HCT116 (cell line): Measurements from ENCODE around the gene RPL38. TPM values are rescaled to one million over a fixed set of nuclear protein-coding genes. Genes with fewer than 3 reads are reported as not detected.

Experiments
- ATAC-seq: fragments of 200-7000 bp; cut with Tn5 transposase; 2 replicates; pipeline ENCODE4 v1.9.1; 2020; ENCODE audit warnings: mild to moderate bottlenecking, moderate library complexity
- BruUV-seq: library from RNA; stranded (reverse); fragments of 400-500 nt; replicated peaks from 2 replicates; lab custom pipeline; 2021; lab: Mats Ljungman, UMichigan
- CTCF ChIA-PET: fragments of 300-600 bp; sonication (Branson Sonifier 250); formaldehyde crosslinking; loops from one replicate; lab custom pipeline; 2021; ENCODE audit warnings: antibody characterized with exemption; lab: Charles Lee
- POLR2A ChIA-PET: fragments of 300-600, 350-600 bp; sonication (Branson Sonifier 250); formaldehyde crosslinking; loops from one replicate; lab custom pipeline; 2021; ENCODE audit warnings: antibody characterized with exemption; lab: Charles Lee
- RAD21 ChIA-PET, 2 experiments: fragments of 300-600 bp; sonication (Branson Sonifier 250); formaldehyde crosslinking; loops; one replicate each; lab custom pipeline; 2023; ENCODE audit warnings: low total read pairs in 2 of 2; ENCODE audit not compliant: uncharacterized antibody in 2 of 2, unreplicated experiment in 2 of 2, low non-redundant PET in 1 of 2; lab: Charles Lee
- DNase-seq: peaks from one replicate; pipeline ENCODE4 v3.0.0-alpha.2; 2010; ENCODE audit warnings: low read depth, low spot score
- H2AFZ ChIP-seq: fragments of 200-600 bp; shearing (Covaris generic), sonication (generic); 2 replicates; pipeline ENCODE4 v1.6.1; 2017; ENCODE audit warnings: low read depth, mixed run types, mixed read lengths, antibody characterized with exemption, low read length; ENCODE audit not compliant: poor library complexity, severe bottlenecking
- H3K27ac ChIP-seq: 2 replicates; pipeline ENCODE4 v1.5.1; 2012; ENCODE audit warnings: low read depth, low read length
- H3K27me3 ChIP-seq: fragments of 200-600 bp; sonication (generic); 2 replicates; pipeline ENCODE4 v1.6.1; 2016; ENCODE audit warnings: mixed run types, low read length, mixed read lengths; ENCODE audit not compliant: insufficient read depth
- H3K36me3 ChIP-seq, 2 experiments: fragments of 200-500 bp in 1 of 2; fragments of 200-600 bp in 1 of 2; sonication (Bioruptor generic) in 1 of 2; sonication (generic) in 1 of 2; 2 replicates each; pipeline versions ENCODE4 v1.5.1 to v1.6.1; 2014 to 2016; ENCODE audit warnings: low read length in 2 of 2, inconsistent platforms in 1 of 2, mixed read lengths in 1 of 2, mixed run types in 1 of 2; ENCODE audit not compliant: insufficient read depth in 2 of 2, control insufficient read depth in 1 of 2
- H3K4me1 ChIP-seq, 2 experiments: fragments of 200-600 bp in 1 of 2; sonication (generic) in 1 of 2; 2 replicates each; pipeline versions ENCODE4 v1.5.1 to v1.6.1; 2012 to 2017; ENCODE audit warnings: low read length in 2 of 2, inconsistent platforms in 1 of 2, mild to moderate bottlenecking in 1 of 2, mixed read lengths in 1 of 2, mixed run types in 1 of 2, moderate library complexity in 1 of 2; ENCODE audit not compliant: insufficient read depth in 2 of 2, control insufficient read depth in 1 of 2
- H3K4me2 ChIP-seq: fragments of 200-600 bp; sonication (generic); 2 replicates; pipeline ENCODE4 v1.6.1; 2017; ENCODE audit warnings: mixed run types, low read length, mixed read lengths
- H3K4me3 ChIP-seq, 2 experiments: fragments of 200-600 bp in 1 of 2; sonication (generic) in 1 of 2; replicated peaks in 1 of 2; 2 replicates each; pipeline ENCODE4 v1.5.1; 2011 to 2016; ENCODE audit warnings: low read length in 2 of 2, control low read depth in 1 of 2, low read depth in 1 of 2, mild to moderate bottlenecking in 1 of 2, mixed read lengths in 1 of 2, mixed run types in 1 of 2
- H3K79me2 ChIP-seq: fragments of 200-600 bp; sonication (generic); 2 replicates; pipeline ENCODE4 v1.6.1; 2017; ENCODE audit warnings: mild to moderate bottlenecking, mixed run types, low read length, moderate library complexity, mixed read lengths; ENCODE audit not compliant: insufficient read depth
- H3K9ac ChIP-seq: fragments of 200-600 bp; sonication (generic); 2 replicates; pipeline ENCODE4 v1.6.1; 2016; ENCODE audit warnings: low read length, mixed read lengths
- H3K9me2 ChIP-seq: fragments of 200-600 bp; sonication (generic), shearing (Covaris generic); 2 replicates; pipeline ENCODE4 v1.6.1; 2017; ENCODE audit warnings: mixed run types, mild to moderate bottlenecking, moderate library complexity; ENCODE audit not compliant: insufficient read depth
- H3K9me3 ChIP-seq, 2 experiments: fragments of 200-500 bp in 1 of 2; fragments of 200-600 bp in 1 of 2; sonication (Bioruptor generic) in 1 of 2; sonication (generic) in 1 of 2; 2 replicates each; pipeline ENCODE4 v1.6.1; 2014 to 2017; ENCODE audit warnings: low read length in 2 of 2, mixed read lengths in 2 of 2, inconsistent platforms in 1 of 2, low read depth in 1 of 2, mild to moderate bottlenecking in 1 of 2, mixed run types in 1 of 2, moderate library complexity in 1 of 2; ENCODE audit not compliant: control insufficient read depth in 1 of 2, insufficient read depth in 1 of 2
- H4K20me1 ChIP-seq: fragments of 200-600 bp; sonication (generic), shearing (Covaris generic); 2 replicates; pipeline ENCODE4 v1.6.1; 2017; ENCODE audit warnings: mixed run types, mild to moderate bottlenecking, moderate library complexity; ENCODE audit not compliant: insufficient read depth
- ATF3 ChIP-seq: IDR thresholded peaks from 2 replicates; pipeline ENCODE4 v1.6.1; 2012
- CTCF ChIP-seq, 3 experiments: fragments of 200-600 bp in 1 of 3; sonication (generic) in 1 of 3; IDR thresholded peaks in 2 of 3; conservative IDR thresholded peaks in 1 of 3; 2 replicates each; pipeline ENCODE4 v1.5.1; 2012 to 2017; ENCODE audit warnings: low read depth in 2 of 3, low read length in 2 of 3, antibody characterized with exemption in 1 of 3, borderline replicate concordance in 1 of 3, control low read depth in 1 of 3, mild to moderate bottlenecking in 1 of 3, mixed read lengths in 1 of 3, mixed run types in 1 of 3, moderate library complexity in 1 of 3; ENCODE audit not compliant: insufficient read depth in 1 of 3
- EZH2 ChIP-seq: fragments of 200-600 bp; sonication (generic); IDR thresholded peaks from 2 replicates; pipeline ENCODE4 v1.6.1; 2017; ENCODE audit warnings: antibody characterized with exemption, mixed run types
- JUND ChIP-seq: IDR thresholded peaks from 2 replicates; pipeline ENCODE4 v1.6.1; 2012
- MAX ChIP-seq: IDR thresholded peaks from 2 replicates; pipeline ENCODE4 v1.6.1; 2012
- RAD21 ChIP-seq: IDR thresholded peaks from 2 replicates; pipeline ENCODE4 v1.6.1; 2012; ENCODE audit warnings: low read depth, mild to moderate bottlenecking
- SP1 ChIP-seq: IDR thresholded peaks from 2 replicates; pipeline ENCODE4 v1.6.1; 2012; ENCODE audit warnings: low read depth
- TCF7L2 ChIP-seq: IDR thresholded peaks from 2 replicates; pipeline ENCODE4 v1.7.0; 2011; ENCODE audit warnings: borderline replicate concordance, inconsistent platforms; ENCODE audit not compliant: insufficient read depth, insufficient read length; ENCODE audit errors: extremely low read depth
- ZNF274 ChIP-seq: fragments of 200-500 bp; sonication (Bioruptor generic); IDR thresholded peaks from 2 replicates; pipeline ENCODE4 v1.6.1; 2014; ENCODE audit warnings: mild to moderate bottlenecking, low read depth, low read length, inconsistent platforms
- intact Hi-C: fragments of 100-400 bp; cut with micrococcal nuclease; formaldehyde crosslinking; loops from 2 replicates; pipeline ENCODE4 v1.10.0; 2022
- total RNA-seq: library from RNA; stranded (reverse); gene quantifications from one replicate; pipeline ENCODE4 v1.2.1, GENCODE V29; 2021; ENCODE audit not compliant: unreplicated experiment

Gene RPL38
- total RNA-seq, 1 experiment from 2014 or later, result 1,628 TPM

DNA sequence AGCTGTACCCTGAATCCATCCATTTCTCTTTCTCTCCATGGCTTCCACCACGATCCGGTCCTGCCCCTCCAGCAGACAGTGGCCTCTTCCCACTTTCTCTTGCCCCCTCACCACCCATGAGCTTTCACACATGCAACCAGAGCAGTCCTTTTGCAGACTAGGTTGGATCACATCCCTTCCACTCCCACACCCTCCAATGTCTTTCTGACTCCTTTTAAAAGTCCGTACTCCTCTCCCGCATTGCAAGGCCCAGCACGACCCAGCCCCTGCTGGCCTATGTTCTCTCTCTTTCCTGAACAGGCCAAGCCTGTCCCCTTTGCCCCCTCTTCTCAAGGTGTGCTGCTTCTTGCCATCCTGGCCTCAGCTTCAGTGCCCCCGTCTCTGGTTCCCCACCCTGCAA is 48.1 kb downstream of the RPL38 start:
- ChIA-PET POLR2A (no interaction called here), CTCF (no interaction called here), RAD21 (no interaction called here)
- no peak overlapping the region for H2AFZ ChIP-seq
- ATAC-seq (no peak), DNase-seq (no peak)
- H3K4me3 ChIP-seq, result no peak overlapping the region
- H3K79me2 ChIP-seq, result no peaks in the 10 kb centered on the region
- no peaks in the 10 kb centered on the region for H3K27me3 ChIP-seq
- intact Hi-C loops, result no loop called here
- no peak overlapping the region for H3K4me2 ChIP-seq
- no peaks in the 10 kb centered on the region; a peak in 2 of 4 replicates for H3K36me3 ChIP-seq
- no peak overlapping the region for H3K9ac ChIP-seq
- H3K9me3 ChIP-seq, result no peaks in the 10 kb centered on the region
- H3K4me1 ChIP-seq, result no peaks in the 10 kb centered on the region
- H3K9me2 ChIP-seq, result no peaks in the 10 kb centered on the region
- no peaks in the 10 kb centered on the region for H4K20me1 ChIP-seq
- no TSS peak for BruUV-seq
- no peak for TF ChIP-seq CTCF (IDR thresholded peaks at IDR 0.05 in 2 of 3, conservative IDR thresholded peaks at IDR 0.05 in 1 of 3; ENCODE audit: borderline replicate concordance in 1 of 3, insufficient read depth in 1 of 3, low read depth in 2 of 3, low read length in 2 of 3)
- TF ChIP-seq JUND, result no peak
- no peak for TF ChIP-seq ZNF274
- TF ChIP-seq EZH2, result no peak
- TF ChIP-seq RAD21, result no peak
- TF ChIP-seq SP1, result no peak
- TF ChIP-seq TCF7L2, result no peak
- TF ChIP-seq ATF3, result no peak
- no peak for TF ChIP-seq MAX
- TF ChIP-seq, all 23 proteins: peak for 0
- H3K27ac ChIP-seq, result no peak overlapping the region
